ENCODE data around the gene TCAIM.

TCAIM gene

DNA sequence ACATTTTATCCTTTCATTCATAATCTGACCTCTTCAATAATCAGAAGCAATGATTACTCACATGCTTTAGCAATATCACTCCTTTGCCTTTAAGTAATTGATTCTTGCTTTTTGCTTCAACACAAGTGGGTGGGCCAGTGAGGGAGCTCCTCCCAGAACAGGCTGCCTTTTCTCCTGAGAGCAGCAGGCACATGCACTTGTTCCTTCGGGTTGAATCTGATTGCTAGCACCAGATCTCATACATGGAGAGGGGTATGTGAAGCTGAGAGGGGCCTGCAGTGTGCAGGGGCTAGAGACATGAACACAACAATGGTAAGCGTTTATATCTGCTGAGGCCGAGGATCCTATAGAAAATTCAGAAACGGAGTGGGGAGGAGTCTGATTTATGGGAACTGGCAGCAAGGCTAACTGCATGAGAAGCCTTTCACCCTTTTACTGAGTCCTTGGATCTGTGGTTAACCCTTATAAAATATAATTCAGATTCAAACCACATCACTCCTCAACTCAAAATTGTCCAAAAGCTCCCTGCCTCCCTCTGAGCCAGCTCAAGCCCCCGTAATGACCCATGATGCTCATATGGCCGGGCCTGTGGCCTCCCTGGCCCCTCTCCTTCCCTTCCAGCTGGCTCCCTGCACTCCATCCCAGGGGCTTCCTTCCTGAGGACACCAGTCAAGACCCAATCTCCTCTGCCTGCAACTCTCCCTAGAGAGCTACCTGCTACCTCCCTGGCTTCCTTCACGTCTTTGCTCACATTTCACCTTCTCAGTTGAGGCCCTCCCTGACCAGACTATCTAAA, 106.5 kb downstream of the TCAIM start:
- no peak for DNase-seq (ENCODE audit: low read depth in 2 of 2)

DNA sequence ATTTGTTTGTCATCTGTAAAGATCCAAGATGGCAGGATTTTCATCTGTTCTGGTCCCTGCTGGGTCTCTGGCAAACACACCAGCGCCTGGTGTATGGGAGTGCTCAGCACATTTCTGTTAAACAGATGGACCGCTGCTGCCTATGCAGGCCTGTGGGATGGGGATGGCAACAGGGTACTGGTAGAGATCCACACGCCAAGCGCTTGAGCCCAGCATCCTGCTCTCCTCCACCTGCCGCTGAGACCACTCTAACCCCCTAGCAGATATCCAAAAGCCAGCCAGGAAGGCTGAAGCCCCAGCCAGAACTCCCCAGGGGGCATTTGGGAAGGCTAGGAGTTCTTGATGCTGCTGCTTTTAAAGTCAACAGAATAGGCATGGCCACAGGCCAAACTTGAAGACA, 107.2 kb downstream of the TCAIM start:
- no peak for DNase-seq (ENCODE audit: low read depth in 2 of 2)

DNA sequence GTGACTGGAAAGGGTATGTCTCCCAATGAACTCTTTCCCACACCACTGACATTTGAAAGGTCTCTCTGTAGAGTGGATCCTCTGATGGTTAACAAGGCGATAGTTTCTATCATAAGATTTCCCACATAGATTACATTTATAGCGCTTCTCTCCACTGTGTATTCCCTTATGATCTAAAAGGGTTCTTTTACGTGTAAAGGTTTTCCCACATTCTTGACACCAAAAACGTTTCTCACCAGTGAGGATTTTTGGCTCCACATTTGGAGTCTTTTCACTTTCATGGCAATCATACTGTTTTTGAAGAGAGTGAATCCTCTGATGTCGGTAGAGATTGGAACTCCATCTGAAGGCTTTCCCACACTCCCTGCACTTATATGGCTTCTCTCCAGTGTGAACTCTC, 108.4 kb downstream of the TCAIM start:
- DNase-seq (ENCODE audit: low read depth in 2 of 2), result no peak

DNA sequence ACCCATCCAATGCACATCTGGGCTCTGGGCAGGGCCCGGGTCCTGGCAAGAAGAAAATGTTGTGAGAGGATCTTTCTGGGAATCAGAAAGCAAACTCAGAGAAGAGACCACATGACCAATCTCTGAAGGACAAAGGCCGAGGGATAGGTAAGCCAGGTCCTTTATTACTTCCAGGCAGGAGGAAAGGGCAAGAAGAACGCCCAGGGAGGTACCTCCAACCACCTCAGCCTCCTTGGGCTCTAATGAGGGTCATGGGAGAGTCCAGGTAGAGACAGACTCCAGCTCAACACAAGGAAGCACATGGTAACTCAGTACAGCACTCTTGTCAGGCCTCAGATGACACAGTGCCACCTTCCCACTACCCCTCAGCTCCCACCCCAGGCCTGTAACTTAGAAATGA, 112.9 kb downstream of the TCAIM start:
- no peak for DNase-seq (ENCODE audit: low read depth in 2 of 2)

DNA sequence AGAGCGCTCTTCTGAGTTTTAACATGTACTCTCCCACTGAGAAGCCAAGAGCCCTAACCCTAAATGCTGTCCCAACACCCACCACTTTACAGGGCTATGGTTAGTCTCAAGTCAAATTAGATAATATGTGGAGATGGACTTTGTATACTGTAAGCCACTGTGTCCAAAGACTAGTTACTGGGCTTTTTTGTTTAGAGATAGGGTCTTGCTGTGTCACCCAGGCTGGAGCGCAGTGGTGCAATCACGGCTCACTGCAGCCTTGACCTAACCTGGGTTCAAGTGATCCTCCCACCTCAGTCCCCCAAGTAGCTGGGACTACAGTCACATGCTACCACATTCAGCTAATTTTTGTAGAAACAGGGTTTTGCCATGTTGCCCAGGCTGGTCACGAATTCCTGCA, 115.7 kb downstream of the TCAIM start:
- no peak for DNase-seq (ENCODE audit: low read depth in 2 of 2)

DNA sequence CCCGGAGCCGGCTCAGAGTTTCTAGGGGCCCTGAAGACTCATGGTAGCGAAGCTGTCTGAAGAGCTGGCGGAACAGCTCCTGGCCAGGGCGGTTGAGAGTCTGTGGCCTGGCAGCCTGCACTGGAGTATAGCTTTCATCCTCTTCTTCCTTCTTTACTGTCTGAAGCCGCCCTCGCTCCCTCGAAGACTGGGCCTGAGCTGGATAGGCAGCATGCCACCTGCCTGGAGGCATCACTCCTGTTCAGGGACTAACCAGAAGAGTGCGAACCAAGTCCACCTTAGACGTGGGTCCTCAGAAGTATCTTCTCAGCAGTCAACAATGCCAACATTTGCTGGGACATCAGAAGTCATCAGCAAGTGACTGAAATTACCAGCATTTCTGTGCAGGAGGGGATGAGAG, 116.8 kb downstream of the TCAIM start:
- no peak for DNase-seq (ENCODE audit: low read depth in 2 of 2)

Data from stimulated activated CD4-positive, alpha-beta T cell treated with anti-CD3 and anti-CD28 coated beads, Interleukin-15, amount 100 ng/mL, for 48 hours (primary cell).